GM10248 (cell line): ENCODE results near the gene PRAME.

Source experiments
- CTCF ChIA-PET: fragments of 300-600 bp; sonication (Branson Sonifier 250); formaldehyde crosslinking; extraction: SDS; loops from one replicate; lab custom pipeline; 2021; ENCODE audit warnings: antibody characterized with exemption; lab: Yijun Ruan, JAX
- POLR2A ChIA-PET: fragments of 350-650 bp; sonication (Branson Sonifier 250); formaldehyde crosslinking; extraction: SDS; loops from one replicate; lab custom pipeline; 2020; ENCODE audit warnings: antibody characterized with exemption; lab: Yijun Ruan, JAX
- DNase-seq: peaks from one replicate; pipeline ENCODE4 v3.0.0; 2012; ENCODE audit errors: extremely low spot score
- TF ChIP-seq, protein P1 (sequence below): IDR thresholded peaks from 2 replicates; pipeline ENCODE4 v1.5.1; 2012; ENCODE audit warnings: mild to moderate bottlenecking, low read depth; ENCODE audit errors: extremely low read depth, missing control alignments, control extremely low read depth

PRAME gene

DNA sequence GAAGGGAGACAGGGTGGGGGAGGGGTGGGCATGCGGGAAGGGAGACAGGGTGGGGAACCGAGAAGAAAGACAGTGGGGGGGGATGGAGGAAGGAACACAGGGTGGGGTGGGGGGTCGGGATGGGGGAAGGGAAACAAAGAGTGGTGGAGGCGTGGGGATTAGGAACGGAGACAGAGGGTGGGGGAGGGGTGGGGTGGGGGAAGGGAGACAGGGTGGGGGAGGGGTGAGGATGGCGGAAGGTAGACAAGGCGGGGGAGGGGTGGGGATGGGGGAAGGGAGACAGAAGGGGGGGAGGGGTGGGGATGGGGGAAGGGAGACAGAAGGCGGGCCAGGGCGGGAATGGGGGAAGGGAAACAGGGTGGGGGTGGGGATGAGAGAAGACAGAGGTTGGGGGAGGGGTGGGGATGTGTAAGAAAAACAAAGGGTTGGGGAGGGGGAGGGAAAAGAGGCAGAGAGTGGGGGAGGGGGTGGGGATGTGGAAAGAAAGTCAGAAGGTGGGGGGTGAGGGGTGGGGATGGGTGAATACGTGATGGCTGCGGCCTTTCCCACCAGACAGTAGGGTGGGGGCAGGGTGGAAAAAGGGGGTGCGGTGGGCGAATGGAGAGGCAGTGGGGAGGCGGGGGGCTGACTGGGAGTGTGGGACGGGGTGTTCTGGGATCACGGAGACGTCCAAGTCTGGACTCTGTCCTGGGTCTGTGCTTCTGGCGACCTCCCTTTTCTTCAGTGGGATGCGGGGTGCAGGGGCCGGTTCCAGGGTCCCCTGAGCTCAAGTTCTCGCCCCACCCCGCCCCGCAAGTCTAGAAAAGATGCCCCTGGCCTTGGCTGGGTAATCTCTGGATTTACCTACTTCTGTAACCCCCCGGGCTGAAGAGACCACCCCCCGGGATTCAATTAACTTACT, 744 bp downstream of the PRAME start:
- DNase-seq = no peak
- CTCF ChIA-PET = interaction anchor here (0.7 to 3.6 kb wide), 7 partner anchors 8 to 300 kb away, joined by 3 to 14 read pairs (median 4); no protein-coding TSS in a partner anchor
- POLR2A ChIA-PET = no interaction called here
- TF ChIP-seq, protein P1, sequence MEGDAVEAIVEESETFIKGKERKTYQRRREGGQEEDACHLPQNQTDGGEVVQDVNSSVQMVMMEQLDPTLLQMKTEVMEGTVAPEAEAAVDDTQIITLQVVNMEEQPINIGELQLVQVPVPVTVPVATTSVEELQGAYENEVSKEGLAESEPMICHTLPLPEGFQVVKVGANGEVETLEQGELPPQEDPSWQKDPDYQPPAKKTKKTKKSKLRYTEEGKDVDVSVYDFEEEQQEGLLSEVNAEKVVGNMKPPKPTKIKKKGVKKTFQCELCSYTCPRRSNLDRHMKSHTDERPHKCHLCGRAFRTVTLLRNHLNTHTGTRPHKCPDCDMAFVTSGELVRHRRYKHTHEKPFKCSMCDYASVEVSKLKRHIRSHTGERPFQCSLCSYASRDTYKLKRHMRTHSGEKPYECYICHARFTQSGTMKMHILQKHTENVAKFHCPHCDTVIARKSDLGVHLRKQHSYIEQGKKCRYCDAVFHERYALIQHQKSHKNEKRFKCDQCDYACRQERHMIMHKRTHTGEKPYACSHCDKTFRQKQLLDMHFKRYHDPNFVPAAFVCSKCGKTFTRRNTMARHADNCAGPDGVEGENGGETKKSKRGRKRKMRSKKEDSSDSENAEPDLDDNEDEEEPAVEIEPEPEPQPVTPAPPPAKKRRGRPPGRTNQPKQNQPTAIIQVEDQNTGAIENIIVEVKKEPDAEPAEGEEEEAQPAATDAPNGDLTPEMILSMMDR = no peak

DNA sequence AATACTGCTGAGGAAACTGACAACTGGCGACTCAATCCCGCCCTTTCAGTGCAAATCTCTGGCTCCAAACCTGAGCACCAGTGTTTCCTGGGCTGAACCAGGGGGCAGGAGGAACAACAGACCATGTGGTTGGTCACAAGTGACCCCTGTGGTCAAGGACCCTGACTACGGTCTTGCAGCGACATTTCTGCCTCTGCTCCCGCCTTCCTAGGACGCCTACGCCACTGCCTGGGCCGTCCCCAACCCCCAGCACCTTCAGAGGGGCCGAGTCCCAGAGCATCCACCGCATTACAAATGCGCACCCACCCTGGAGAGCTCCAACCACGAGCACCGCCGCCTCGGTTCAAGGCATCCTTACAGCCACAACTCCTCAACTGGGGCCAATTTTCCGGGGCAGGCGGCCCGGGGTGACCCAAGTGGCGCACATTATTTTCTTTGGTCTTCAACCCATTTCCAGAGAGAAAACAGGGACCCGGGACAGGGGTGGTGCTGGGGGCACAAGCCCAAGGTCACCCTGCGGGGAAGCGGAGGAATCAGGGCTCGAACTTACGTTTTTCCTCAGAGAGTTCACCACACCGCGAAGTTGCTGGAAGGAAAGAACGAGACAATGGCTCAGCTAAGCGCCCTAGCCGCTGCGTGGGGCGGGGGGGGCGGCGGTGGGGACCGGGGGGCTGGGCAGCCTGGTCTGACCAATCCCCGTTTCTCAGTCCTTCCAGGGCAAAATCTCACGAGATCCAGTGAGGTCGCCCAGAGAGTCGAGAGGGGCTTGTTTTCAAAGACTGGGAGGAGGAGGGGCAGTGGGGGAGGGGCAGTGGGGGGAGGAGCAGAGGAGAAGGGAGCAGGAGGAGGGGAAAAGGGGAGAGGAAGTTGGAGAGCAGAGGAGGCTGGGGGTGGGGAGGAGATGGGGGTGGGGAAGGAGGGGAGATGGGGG, 1.8 kb downstream of the PRAME start:
- TF ChIP-seq, protein P1 = no peak
- ChIA-PET POLR2A (no interaction called here), CTCF (interaction anchor here (0.6 to 1.5 kb wide), 3 partner anchors 19 to 135 kb away, joined by 3 to 4 read pairs (median 3); no protein-coding TSS in a partner anchor)
- DNase-seq = no peak

DNA sequence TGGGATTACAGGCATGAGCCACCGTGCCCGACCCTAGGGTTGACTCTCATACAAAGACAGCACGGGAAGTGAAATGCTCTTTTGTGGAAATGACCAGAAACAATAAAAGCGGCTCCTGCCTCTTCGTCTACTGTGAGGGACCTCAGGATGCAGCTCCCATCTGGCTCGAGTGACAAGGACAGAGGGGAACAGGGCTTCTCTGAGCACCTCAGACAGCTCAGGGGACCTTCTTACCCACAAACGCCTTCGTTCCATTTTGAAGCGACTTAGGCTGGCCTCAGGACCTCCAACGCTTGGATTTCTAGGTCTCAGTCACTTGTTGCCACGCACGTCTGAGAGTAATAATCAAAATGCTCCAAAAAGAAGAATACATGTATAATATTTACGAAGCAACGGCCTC, 2.5 kb downstream of the PRAME start:
- CTCF ChIA-PET = interaction anchor here (0.6 to 1.5 kb wide), 4 partner anchors 11 to 134 kb away, joined by 3 to 4 read pairs (median 3); no protein-coding TSS in a partner anchor
- no peak for DNase-seq
- POLR2A ChIA-PET = no interaction called here
- TF ChIP-seq, protein P1 = no peak

DNA sequence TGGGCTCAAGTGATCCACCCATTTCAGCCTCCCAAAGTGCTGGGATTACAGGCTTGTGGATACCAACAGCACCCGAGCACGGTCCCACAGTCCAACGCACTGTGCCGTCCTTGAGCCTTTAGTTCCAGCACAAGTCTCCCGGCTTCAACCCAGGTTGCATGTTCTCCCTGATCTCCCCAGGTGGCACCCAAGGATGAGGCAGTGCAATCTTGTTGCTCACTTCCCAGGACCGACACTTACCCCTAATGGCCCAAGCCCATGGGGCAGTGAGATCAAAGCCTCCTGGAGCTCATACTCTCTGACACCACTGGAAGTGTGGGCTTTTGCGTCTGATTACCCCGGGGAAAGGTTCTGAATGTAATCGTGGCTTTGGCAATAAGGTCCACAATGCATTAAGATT, 3.5 kb downstream of the PRAME start:
- TF ChIP-seq, protein P1 = no peak
- ChIA-PET CTCF (interaction anchor here (1.5 to 2.4 kb wide), 3 partner anchors 12 to 124 kb away, joined by 3 to 9 read pairs (median 3); partner anchors contain the start of gene ZNF280B), POLR2A (no interaction called here)

DNA sequence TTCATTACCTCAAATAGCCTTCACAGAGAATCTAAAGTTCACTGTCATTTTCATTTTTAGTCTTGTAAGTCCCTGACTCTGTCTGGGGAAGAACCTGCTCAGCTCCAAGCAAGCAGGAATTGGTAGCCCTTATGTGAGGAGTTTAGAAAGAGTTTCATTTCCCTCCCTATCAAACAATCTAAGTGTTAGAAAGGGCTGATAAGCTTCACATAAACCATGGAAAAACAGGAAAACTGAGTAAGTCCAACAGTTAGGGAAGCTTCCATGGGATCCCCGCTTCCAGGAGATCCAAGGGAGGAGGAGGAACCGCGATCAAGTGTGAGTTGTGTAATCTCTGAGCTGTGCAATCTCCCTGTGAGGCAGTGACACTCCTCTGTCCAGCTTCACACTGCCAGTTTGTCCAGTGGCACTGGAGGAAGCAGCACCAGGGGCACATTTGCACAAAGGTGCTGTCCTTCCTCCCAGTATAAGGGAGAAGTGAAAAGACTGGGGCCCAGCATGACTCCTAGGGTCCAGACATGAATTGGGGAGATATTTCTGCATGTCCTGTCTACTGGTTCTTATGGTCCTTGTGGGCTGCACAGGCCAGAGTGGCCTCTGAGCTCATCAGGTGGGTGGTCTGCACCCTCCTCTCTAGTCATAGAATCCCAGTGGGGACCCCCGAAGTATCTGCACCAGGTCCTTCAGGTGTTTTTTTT, 4.3 kb downstream of the PRAME start:
- ChIA-PET POLR2A (no interaction called here), CTCF (interaction anchor here (0.7 to 2.6 kb wide), 12 partner anchors 11 to 215 kb away, joined by 3 to 11 read pairs (median 4); partner anchors contain the start of gene ZNF280B)
- TF ChIP-seq, protein P1 = no peak
- peak; percentile 51 for DNase-seq

More for the DNA sequence above, 3.5 kb downstream of the PRAME start:
- no peak for DNase-seq
